WTC11 (cell line): ENCODE results near the gene KDM4B.

Experiments
- ATF1 ChIP-seq: sonication (generic); formaldehyde crosslinking; IDR thresholded peaks from 2 replicates; pipeline ENCODE4 v1.8.1; 2023; ENCODE audit warnings: mild to moderate bottlenecking, moderate library complexity, missing genetic modification reagents
- TEAD4 ChIP-seq: sonication (generic); formaldehyde crosslinking; IDR thresholded peaks from 2 replicates; pipeline ENCODE4 v1.8.0; 2022; ENCODE audit warnings: mild to moderate bottlenecking, missing genetic modification reagents
- TF ChIP-seq, protein P1 (sequence below): fragments of 200-600 bp; IDR thresholded peaks from 2 replicates; pipeline ENCODE4 v1.8.0; 2022; ENCODE audit warnings: antibody characterized with exemption
- TF ChIP-seq, protein P2 (sequence below): sonication (generic); formaldehyde crosslinking; IDR thresholded peaks from 2 replicates; pipeline ENCODE4 v1.8.1; 2023; ENCODE audit warnings: mild to moderate bottlenecking, moderate library complexity, missing genetic modification reagents
- TF ChIP-seq, protein P3 (sequence below): sonication (generic); formaldehyde crosslinking; IDR thresholded peaks from 2 replicates; pipeline ENCODE4 v1.8.1; 2022; ENCODE audit warnings: missing genetic modification reagents, borderline replicate concordance
- TF ChIP-seq, protein P4 (sequence below): sonication (generic); formaldehyde crosslinking; IDR thresholded peaks from 2 replicates; pipeline ENCODE4 v1.8.0; 2022; ENCODE audit warnings: mild to moderate bottlenecking, missing genetic modification reagents

DNA sequence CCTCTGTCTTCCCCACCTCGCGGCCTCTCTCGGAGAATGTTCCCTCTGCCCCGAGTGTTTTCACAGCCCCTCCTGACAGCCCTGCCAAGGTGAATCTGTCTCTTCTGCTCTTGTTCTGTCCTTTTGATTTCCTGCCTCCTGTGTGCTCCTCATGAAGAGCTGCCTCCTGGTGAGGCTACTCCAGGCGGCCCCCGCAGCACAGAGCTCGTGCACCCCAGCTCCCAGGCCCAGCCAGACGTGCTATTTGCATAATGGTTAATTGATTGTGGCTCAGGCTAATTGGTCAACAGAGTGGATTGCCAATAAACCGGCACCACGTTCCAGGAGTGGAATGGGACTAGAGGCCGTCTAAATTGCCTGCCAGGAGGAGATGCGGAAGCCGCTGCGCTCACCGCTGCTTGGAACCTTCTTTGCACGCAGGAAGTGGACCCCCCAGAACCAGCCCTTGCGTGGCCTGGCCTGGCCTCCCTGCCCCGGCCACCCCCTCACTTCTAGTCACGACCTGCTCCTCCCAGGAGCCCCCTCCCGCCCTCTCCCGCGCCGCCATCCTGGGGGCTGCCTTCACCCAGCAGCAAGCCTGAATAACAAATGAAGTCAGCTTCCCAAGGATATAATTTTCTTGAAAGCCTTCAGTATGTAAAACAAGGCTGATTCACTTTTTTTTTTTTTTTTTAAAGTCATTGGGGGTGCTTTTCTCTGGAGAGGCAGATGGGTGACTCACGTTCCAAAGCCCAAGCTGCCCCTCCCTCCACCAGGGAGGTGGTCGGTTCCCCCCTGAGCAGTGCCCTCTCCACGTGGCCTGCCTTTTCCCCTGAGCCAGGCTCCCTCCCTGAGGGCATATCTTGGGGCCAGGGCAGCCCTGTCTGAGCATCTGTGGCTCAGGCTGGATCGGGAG, 144.0 kb downstream of the KDM4B start:
- TF ChIP-seq, protein P1, sequence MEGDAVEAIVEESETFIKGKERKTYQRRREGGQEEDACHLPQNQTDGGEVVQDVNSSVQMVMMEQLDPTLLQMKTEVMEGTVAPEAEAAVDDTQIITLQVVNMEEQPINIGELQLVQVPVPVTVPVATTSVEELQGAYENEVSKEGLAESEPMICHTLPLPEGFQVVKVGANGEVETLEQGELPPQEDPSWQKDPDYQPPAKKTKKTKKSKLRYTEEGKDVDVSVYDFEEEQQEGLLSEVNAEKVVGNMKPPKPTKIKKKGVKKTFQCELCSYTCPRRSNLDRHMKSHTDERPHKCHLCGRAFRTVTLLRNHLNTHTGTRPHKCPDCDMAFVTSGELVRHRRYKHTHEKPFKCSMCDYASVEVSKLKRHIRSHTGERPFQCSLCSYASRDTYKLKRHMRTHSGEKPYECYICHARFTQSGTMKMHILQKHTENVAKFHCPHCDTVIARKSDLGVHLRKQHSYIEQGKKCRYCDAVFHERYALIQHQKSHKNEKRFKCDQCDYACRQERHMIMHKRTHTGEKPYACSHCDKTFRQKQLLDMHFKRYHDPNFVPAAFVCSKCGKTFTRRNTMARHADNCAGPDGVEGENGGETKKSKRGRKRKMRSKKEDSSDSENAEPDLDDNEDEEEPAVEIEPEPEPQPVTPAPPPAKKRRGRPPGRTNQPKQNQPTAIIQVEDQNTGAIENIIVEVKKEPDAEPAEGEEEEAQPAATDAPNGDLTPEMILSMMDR = no peak
- TF ChIP-seq TEAD4 (CRISPR knock-in tag) (no peak), ATF1 (CRISPR knock-in tag) (no peak)
- TF ChIP-seq, protein P2, sequence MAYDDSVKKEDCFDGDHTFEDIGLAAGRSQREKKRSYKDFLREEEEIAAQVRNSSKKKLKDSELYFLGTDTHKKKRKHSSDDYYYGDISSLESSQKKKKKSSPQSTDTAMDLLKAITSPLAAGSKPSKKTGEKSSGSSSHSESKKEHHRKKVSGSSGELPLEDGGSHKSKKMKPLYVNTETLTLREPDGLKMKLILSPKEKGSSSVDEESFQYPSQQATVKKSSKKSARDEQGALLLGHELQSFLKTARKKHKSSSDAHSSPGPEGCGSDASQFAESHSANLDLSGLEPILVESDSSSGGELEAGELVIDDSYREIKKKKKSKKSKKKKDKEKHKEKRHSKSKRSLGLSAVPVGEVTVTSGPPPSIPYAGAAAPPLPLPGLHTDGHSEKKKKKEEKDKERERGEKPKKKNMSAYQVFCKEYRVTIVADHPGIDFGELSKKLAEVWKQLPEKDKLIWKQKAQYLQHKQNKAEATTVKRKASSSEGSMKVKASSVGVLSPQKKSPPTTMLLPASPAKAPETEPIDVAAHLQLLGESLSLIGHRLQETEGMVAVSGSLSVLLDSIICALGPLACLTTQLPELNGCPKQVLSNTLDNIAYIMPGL (CRISPR knock-in tag) = no peak
- TF ChIP-seq, protein P3, sequence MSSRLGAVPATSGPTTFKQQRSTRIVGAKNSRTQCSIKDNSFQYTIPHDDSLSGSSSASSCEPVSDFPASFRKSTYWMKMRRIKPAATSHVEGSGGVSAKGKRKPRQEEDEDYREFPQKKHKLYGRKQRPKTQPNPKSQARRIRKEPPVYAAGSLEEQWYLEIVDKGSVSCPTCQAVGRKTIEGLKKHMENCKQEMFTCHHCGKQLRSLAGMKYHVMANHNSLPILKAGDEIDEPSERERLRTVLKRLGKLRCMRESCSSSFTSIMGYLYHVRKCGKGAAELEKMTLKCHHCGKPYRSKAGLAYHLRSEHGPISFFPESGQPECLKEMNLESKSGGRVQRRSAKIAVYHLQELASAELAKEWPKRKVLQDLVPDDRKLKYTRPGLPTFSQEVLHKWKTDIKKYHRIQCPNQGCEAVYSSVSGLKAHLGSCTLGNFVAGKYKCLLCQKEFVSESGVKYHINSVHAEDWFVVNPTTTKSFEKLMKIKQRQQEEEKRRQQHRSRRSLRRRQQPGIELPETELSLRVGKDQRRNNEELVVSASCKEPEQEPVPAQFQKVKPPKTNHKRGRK (CRISPR knock-in tag) = no peak
- TF ChIP-seq, protein P4, sequence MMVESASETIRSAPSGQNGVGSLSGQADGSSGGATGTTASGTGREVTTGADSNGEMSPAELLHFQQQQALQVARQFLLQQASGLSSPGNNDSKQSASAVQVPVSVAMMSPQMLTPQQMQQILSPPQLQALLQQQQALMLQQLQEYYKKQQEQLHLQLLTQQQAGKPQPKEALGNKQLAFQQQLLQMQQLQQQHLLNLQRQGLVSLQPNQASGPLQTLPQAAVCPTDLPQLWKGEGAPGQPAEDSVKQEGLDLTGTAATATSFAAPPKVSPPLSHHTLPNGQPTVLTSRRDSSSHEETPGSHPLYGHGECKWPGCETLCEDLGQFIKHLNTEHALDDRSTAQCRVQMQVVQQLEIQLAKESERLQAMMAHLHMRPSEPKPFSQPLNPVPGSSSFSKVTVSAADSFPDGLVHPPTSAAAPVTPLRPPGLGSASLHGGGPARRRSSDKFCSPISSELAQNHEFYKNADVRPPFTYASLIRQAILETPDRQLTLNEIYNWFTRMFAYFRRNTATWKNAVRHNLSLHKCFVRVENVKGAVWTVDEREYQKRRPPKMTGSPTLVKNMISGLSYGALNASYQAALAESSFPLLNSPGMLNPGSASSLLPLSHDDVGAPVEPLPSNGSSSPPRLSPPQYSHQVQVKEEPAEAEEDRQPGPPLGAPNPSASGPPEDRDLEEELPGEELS = no peak
